MM.1S (cell line): ENCODE results near the gene EPHA6.

Experiments used
- DNase-seq: peaks from one replicate; pipeline ENCODE4 v3.0.0-alpha.2; 2015
- H2AFZ ChIP-seq: fragments of 300-600 bp; sonication (generic); 2 replicates; pipeline ENCODE4 v1.6.0; 2016; ENCODE audit warnings: antibody characterized with exemption, low read length
- H3F3A ChIP-seq: fragments of 300-600 bp; sonication (generic); 2 replicates; pipeline ENCODE4 v1.6.1; 2016; ENCODE audit warnings: mild to moderate bottlenecking, antibody characterized with exemption, low read length, moderate library complexity, mixed read lengths; ENCODE audit not compliant: insufficient read depth
- H3K27ac ChIP-seq: fragments of 300-600 bp; sonication (generic); 2 replicates; pipeline ENCODE4 v1.5.1; 2016; ENCODE audit warnings: mild to moderate bottlenecking, low read length
- H3K27me3 ChIP-seq: fragments of 300-600 bp; sonication (generic); replicated peaks from 2 replicates; pipeline ENCODE4 v1.6.0; 2016; ENCODE audit warnings: low read length; ENCODE audit not compliant: insufficient read depth
- H3K36me3 ChIP-seq: fragments of 300-600 bp; sonication (generic); replicated peaks from 2 replicates; pipeline ENCODE4 v1.6.1; 2016; ENCODE audit warnings: mild to moderate bottlenecking, low read length, mixed read lengths; ENCODE audit not compliant: insufficient read depth
- H3K4me1 ChIP-seq: fragments of 300-600 bp; sonication (generic); 2 replicates; pipeline ENCODE4 v1.6.1; 2016; ENCODE audit warnings: low read length, mixed read lengths
- H3K4me2 ChIP-seq: fragments of 300-600 bp; sonication (generic); 2 replicates; pipeline ENCODE4 v1.6.0; 2016; ENCODE audit warnings: low read depth, low read length
- H3K4me3 ChIP-seq: fragments of 300-600 bp; sonication (generic); 2 replicates; pipeline ENCODE4 v1.5.1; 2016; ENCODE audit warnings: low read length, mixed read lengths
- H3K79me2 ChIP-seq: fragments of 300-600 bp; sonication (generic); 2 replicates; pipeline ENCODE4 v1.6.1; 2016; ENCODE audit warnings: mixed run types, low read length, mixed read lengths
- H3K9ac ChIP-seq: fragments of 300-600 bp; sonication (generic); 2 replicates; pipeline ENCODE4 v1.6.1; 2016; ENCODE audit warnings: low read length, mixed read lengths
- H3K9me2 ChIP-seq: fragments of 300-600 bp; sonication (generic); replicated peaks from 2 replicates; pipeline ENCODE4 v1.6.1; 2016; ENCODE audit warnings: mild to moderate bottlenecking, low read length, mixed read lengths; ENCODE audit not compliant: insufficient read depth
- H3K9me3 ChIP-seq: fragments of 300-600 bp; sonication (generic); replicated peaks from 2 replicates; pipeline ENCODE4 v1.6.1; 2016; ENCODE audit warnings: mild to moderate bottlenecking, low read length, mixed read lengths; ENCODE audit not compliant: insufficient read depth
- H4K20me1 ChIP-seq: fragments of 300-600 bp; sonication (generic); 2 replicates; pipeline ENCODE4 v1.6.1; 2016; ENCODE audit warnings: mild to moderate bottlenecking, low read length, moderate library complexity, mixed read lengths; ENCODE audit not compliant: insufficient read depth
- EZH2 ChIP-seq: fragments of 300-600 bp; sonication (generic); optimal IDR thresholded peaks from 2 replicates; pipeline ENCODE3; 2017; ENCODE audit warnings: low read depth, mild to moderate bottlenecking, antibody characterized with exemption, low read length, mixed read lengths
- EZH2phosphoT487 ChIP-seq: fragments of 300-600 bp; sonication (generic); IDR thresholded peaks from 2 replicates; pipeline ENCODE4 v1.6.1; 2018; ENCODE audit warnings: antibody characterized with exemption, low read length
- TF ChIP-seq, protein P1 (sequence below): fragments of 300-600 bp; sonication (generic); IDR thresholded peaks from 2 replicates; pipeline ENCODE4 v1.5.1; 2016; ENCODE audit warnings: antibody characterized with exemption, low read length, mixed read lengths

Gene EPHA6

DNA sequence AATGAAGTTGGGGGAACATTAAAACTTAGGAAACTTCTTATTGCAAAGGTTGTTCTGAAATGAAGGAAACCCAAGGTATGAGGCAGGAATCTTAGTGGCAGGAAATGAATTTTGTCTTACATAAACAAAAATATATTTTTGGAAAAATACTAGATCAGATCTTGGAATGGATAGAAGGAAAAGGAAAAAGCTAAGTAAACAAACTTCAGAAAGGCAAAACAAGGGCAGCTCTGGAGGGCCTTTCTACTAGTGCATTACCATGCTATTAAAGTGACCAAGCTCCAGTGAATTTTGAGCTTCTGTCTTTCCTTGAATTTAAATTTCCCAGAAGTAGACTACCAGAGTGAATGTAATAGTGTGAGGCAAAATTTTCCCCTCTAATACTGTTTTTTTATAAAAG lies 963.8 kb downstream of the EPHA6 start:
- H3K9me3 ChIP-seq: no peaks in the 10 kb centered on the region
- H3K4me3 ChIP-seq: no peak overlapping the region
- no peak for DNase-seq
- no peaks in the 10 kb centered on the region for H3K9me2 ChIP-seq
- H3K27ac ChIP-seq: no peak overlapping the region
- no peaks in the 10 kb centered on the region for H3K4me1 ChIP-seq
- H3K4me2 ChIP-seq: no peak overlapping the region
- no peaks in the 10 kb centered on the region for H3K79me2 ChIP-seq
- no peaks in the 10 kb centered on the region for H3F3A ChIP-seq
- H4K20me1 ChIP-seq: no peaks in the 10 kb centered on the region
- TF ChIP-seq EZH2: no peak
- TF ChIP-seq, protein P1, sequence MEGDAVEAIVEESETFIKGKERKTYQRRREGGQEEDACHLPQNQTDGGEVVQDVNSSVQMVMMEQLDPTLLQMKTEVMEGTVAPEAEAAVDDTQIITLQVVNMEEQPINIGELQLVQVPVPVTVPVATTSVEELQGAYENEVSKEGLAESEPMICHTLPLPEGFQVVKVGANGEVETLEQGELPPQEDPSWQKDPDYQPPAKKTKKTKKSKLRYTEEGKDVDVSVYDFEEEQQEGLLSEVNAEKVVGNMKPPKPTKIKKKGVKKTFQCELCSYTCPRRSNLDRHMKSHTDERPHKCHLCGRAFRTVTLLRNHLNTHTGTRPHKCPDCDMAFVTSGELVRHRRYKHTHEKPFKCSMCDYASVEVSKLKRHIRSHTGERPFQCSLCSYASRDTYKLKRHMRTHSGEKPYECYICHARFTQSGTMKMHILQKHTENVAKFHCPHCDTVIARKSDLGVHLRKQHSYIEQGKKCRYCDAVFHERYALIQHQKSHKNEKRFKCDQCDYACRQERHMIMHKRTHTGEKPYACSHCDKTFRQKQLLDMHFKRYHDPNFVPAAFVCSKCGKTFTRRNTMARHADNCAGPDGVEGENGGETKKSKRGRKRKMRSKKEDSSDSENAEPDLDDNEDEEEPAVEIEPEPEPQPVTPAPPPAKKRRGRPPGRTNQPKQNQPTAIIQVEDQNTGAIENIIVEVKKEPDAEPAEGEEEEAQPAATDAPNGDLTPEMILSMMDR: no peak
- no peak for TF ChIP-seq EZH2phosphoT487
- H3K36me3 ChIP-seq: no peaks in the 10 kb centered on the region
- H3K27me3 ChIP-seq: no peaks in the 10 kb centered on the region
- H3K9ac ChIP-seq: no peak overlapping the region
- H2AFZ ChIP-seq: no peak overlapping the region

DNA sequence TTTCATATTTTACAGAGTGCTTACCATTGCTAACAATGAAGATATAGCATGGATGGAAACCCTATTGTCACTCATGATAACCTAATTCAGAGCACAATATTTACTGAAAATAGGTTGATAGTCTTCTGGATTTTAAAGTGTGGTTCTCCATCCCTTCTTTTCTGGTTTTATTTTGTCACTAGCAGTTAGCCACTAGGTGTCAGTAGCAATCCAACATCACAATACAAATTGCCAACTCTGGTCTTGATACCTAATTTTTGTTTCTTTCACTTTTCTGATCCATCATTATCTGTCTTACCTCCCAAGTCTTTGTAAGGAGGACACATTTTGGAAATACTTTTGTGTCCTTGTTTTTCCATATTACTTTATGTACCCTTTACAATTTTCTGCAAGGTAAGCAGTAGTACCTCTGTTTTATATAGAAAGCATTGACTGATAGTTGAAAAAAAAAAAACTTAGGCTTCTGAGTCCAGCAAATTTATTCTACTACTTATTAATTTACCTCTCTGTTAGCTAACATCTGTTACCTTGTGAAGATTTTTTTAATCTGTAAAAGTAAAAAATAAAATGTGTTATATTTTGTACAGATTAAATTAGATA lies 979.1 kb downstream of the EPHA6 start:
- TF ChIP-seq, protein P1: peak; percentile 84
- TF ChIP-seq EZH2phosphoT487: no peak
- no peak overlapping the region for H3K27ac ChIP-seq
- H4K20me1 ChIP-seq: no peaks in the 10 kb centered on the region
- H3K36me3 ChIP-seq: no peaks in the 10 kb centered on the region
- H3K9me2 ChIP-seq: no peaks in the 10 kb centered on the region
- H3K27me3 ChIP-seq: no peaks in the 10 kb centered on the region
- H3K4me3 ChIP-seq: no peak overlapping the region
- H2AFZ ChIP-seq: no peak overlapping the region
- H3K9me3 ChIP-seq: no peaks in the 10 kb centered on the region
- no peaks in the 10 kb centered on the region for H3K79me2 ChIP-seq
- no peak overlapping the region for H3K9ac ChIP-seq
- H3K4me2 ChIP-seq: peak overlapping the region; percentile 20; the same call in 1 of the 2 replicates
- DNase-seq: peak; percentile 58
- H3K4me1 ChIP-seq: no peaks in the 10 kb centered on the region
- no peaks in the 10 kb centered on the region for H3F3A ChIP-seq

DNA sequence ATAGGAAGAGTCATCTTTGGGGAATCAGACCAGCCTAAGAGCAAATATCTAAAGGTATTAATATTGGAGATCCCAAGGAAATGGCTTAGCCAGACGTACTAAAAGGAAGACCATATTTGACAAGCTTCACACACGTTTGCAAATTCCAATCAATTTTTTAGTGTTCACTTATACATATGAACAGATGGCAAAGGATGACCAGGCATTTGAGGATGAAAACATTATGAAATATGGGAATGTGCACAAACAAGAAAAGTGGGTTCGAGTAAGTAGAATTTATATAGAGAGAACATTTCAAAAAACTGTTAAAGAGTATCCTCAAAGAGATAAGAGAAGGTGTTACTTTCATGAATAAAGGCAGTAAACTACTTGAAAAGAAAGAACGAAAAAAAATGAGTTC lies 981.6 kb downstream of the EPHA6 start:
- Histone ChIP-seq H3K4me2 (no peak overlapping the region), H3K9ac (no peak overlapping the region), H3F3A (no peaks in the 10 kb centered on the region), H3K4me3 (no peak overlapping the region), H3K27ac (no peak overlapping the region), H3K36me3 (no peaks in the 10 kb centered on the region), H3K9me3 (no peaks in the 10 kb centered on the region), H2AFZ (no peak overlapping the region), H3K79me2 (no peaks in the 10 kb centered on the region), H3K27me3 (no peaks in the 10 kb centered on the region), H3K4me1 (no peaks in the 10 kb centered on the region), H3K9me2 (no peaks in the 10 kb centered on the region), H4K20me1 (no peaks in the 10 kb centered on the region)
- no peak for DNase-seq
- no peak for TF ChIP-seq EZH2
- TF ChIP-seq EZH2phosphoT487: no peak
- TF ChIP-seq, protein P1: no peak
